ENCODE measurements around the gene GTF2F2. TPM values are rescaled to one million over a fixed set of nuclear protein-coding genes. Genes with fewer than 3 reads are reported as not detected.

The GTF2F2 gene
- total and polyA plus RNA-seq, 9 of the 15 experiments (the other 6 are each of a cell fraction or from before 2014, with no cell fraction given) = 19.7 to 44.8 (median 32.4) TPM

DNA sequence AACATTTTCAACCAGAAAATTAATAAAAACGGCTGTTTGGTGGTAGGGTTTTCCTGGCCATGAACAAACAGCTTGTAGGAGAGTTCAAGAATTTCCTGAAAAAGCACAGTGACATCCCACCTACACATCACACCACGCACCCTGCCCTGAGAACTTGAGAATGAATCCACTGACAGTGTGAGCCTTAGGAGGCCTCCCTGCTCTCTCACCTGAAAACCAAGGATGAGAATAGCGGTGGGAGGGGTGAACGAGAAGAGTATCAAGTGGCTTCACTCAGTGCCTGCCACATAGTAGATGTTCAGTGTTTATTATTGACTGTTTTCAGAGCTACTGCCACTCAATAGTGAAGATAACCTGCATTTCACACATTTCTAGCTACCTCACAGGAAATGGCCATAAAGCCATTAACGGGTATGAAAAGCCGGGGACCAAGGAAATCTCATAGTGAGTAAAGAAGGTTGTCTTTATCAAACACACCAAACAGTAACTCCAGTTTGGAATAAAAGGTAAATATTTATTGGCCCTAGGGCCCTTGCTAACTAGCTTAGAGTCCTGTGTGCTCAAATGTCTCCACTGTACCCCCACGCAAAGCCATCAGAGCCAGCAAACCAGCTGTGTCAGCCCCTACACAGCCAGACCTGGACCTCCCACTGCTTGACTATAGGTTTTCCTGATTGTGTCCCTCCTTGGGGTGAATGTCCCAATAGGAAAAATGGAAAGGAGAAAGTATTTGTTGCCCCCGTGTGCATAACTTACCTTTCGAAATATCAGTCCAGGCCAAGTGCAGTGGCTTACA, 180.1 kb downstream of the GTF2F2 start:
- Histone ChIP-seq H3K79me2 (ENCODE audit: control insufficient read depth, insufficient read depth, low read length) (no peaks in the 10 kb centered on the region), H3K9me3 (replicated peaks; ENCODE audit: control insufficient read depth, insufficient read depth, low read depth, low read length) (no peaks in the 10 kb centered on the region), H3K9ac (ENCODE audit: insufficient read depth in 1 of 2, low read depth in 2 of 2, low read length in 2 of 2) (no peak overlapping the region), H2AFZ (ENCODE audit: low read depth, low read length) (no peak overlapping the region), H3K4me2 (ENCODE audit: insufficient read depth, low read length) (no peak overlapping the region), H3K4me1 (replicated peaks in 1 of 2; ENCODE audit: control insufficient read depth in 2 of 2, insufficient read depth in 2 of 2, low read length in 2 of 2) (peaks cover 16 to 21% of the 10 kb centered on the region in 2 experiments; a peak in 4 of 5 replicates), H3K27ac (ENCODE audit: extremely low read depth, low read depth, low read length) (no peak overlapping the region), H4K20me1 (replicated peaks; ENCODE audit: control insufficient read depth, insufficient read depth, low read length) (0 out of 2 replicates have a peak, but pooled peaks cover 4% of the 10 kb centered on the region), H3K4me3 (no peak overlapping the region), H3K27me3 (ENCODE audit: control insufficient read depth in 2 of 2, insufficient read depth in 2 of 2, low read length in 2 of 2) (no peaks in the 10 kb centered on the region), H3K36me3 (ENCODE audit: control insufficient read depth, insufficient read depth, low read length) (no peaks in the 10 kb centered on the region), H3K9me1 (ENCODE audit: control insufficient read depth, insufficient read depth, low read length) (peaks cover 2% of the 10 kb centered on the region)
- FAIRE-seq (no peak), ATAC-seq (no peak), DNase-seq (ENCODE audit: extremely low read depth in 1 of 4, low spot score in 3 of 4) (no peak)
- ChIA-PET POLR2A (no interaction called here), CTCF (ENCODE audit: low intra/inter-chr PET ratio) (no interaction called here)
- in situ Hi-C loops (cut with MboI) = no loop called here
- intact Hi-C loops (cut with micrococcal nuclease) = loop anchor here (10.0 kb wide), 2 partner anchors 106 to 816 kb away; no protein-coding TSS in a partner anchor
- BruUV-seq (replicated peaks) = no TSS peak
- 84% methylated on average over 9 of the region's 9 CpGs for WGBS (ENCODE audit: insufficient coverage, low coverage, missing lambda C conversion rate)
- TF ChIP-seq ZNF707 (CRISPR knock-in tag; conservative IDR thresholded peaks at IDR 0.05) (no peak), SIN3A (IDR thresholded peaks at IDR 0.05; ENCODE audit: borderline replicate concordance in 2 of 2, control insufficient read depth in 1 of 2, low read depth in 2 of 2, low read length in 2 of 2) (no peak), ZNF174 (CRISPR knock-in tag; IDR thresholded peaks at IDR 0.05) (no peak), KDM1A (IDR thresholded peaks at IDR 0.05) (no peak), THRAP3 (IDR thresholded peaks at IDR 0.05; ENCODE audit: borderline replicate concordance) (no peak), KLF1 (tag; IDR thresholded peaks at IDR 0.05) (no peak), OTX1 (CRISPR knock-in tag; IDR thresholded peaks at IDR 0.05) (no peak), SP1 (CRISPR knock-in tag; IDR thresholded peaks at IDR 0.05) (no peak), PML (IDR thresholded peaks at IDR 0.05; ENCODE audit: low read length) (no peak), MXI1 (IDR thresholded peaks at IDR 0.05; ENCODE audit: low read depth, low read length) (no peak), EP400 (IDR thresholded peaks at IDR 0.05) (no peak), ZBTB8A (IDR thresholded peaks at IDR 0.05; ENCODE audit: partially characterized antibody) (no peak)
- TF ChIP-seq, protein P1, sequence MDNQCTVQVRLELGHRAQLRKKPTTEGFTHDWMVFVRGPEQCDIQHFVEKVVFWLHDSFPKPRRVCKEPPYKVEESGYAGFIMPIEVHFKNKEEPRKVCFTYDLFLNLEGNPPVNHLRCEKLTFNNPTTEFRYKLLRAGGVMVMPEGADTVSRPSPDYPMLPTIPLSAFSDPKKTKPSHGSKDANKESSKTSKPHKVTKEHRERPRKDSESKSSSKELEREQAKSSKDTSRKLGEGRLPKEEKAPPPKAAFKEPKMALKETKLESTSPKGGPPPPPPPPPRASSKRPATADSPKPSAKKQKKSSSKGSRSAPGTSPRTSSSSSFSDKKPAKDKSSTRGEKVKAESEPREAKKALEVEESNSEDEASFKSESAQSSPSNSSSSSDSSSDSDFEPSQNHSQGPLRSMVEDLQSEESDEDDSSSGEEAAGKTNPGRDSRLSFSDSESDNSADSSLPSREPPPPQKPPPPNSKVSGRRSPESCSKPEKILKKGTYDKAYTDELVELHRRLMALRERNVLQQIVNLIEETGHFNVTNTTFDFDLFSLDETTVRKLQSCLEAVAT (IDR thresholded peaks at IDR 0.05) = no peak
- TF ChIP-seq, protein P2, sequence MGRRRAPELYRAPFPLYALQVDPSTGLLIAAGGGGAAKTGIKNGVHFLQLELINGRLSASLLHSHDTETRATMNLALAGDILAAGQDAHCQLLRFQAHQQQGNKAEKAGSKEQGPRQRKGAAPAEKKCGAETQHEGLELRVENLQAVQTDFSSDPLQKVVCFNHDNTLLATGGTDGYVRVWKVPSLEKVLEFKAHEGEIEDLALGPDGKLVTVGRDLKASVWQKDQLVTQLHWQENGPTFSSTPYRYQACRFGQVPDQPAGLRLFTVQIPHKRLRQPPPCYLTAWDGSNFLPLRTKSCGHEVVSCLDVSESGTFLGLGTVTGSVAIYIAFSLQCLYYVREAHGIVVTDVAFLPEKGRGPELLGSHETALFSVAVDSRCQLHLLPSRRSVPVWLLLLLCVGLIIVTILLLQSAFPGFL (CRISPR knock-in tag; IDR thresholded peaks at IDR 0.05) = no peak
- TF ChIP-seq, protein P3, sequence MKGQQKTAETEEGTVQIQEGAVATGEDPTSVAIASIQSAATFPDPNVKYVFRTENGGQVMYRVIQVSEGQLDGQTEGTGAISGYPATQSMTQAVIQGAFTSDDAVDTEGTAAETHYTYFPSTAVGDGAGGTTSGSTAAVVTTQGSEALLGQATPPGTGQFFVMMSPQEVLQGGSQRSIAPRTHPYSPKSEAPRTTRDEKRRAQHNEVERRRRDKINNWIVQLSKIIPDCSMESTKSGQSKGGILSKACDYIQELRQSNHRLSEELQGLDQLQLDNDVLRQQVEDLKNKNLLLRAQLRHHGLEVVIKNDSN (CRISPR knock-in tag; IDR thresholded peaks at IDR 0.05) = no peak
- TF ChIP-seq, protein P4, sequence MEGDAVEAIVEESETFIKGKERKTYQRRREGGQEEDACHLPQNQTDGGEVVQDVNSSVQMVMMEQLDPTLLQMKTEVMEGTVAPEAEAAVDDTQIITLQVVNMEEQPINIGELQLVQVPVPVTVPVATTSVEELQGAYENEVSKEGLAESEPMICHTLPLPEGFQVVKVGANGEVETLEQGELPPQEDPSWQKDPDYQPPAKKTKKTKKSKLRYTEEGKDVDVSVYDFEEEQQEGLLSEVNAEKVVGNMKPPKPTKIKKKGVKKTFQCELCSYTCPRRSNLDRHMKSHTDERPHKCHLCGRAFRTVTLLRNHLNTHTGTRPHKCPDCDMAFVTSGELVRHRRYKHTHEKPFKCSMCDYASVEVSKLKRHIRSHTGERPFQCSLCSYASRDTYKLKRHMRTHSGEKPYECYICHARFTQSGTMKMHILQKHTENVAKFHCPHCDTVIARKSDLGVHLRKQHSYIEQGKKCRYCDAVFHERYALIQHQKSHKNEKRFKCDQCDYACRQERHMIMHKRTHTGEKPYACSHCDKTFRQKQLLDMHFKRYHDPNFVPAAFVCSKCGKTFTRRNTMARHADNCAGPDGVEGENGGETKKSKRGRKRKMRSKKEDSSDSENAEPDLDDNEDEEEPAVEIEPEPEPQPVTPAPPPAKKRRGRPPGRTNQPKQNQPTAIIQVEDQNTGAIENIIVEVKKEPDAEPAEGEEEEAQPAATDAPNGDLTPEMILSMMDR (IDR thresholded peaks at IDR 0.05 in 2 of 3, conservative IDR thresholded peaks at IDR 0.05 in 1 of 3; ENCODE audit: insufficient read depth in 2 of 3, low read depth in 1 of 3, low read length in 3 of 3) = no peak
